ENCODE data around the gene BAHD1. TPM values are rescaled to one million over a fixed set of nuclear protein-coding genes. Genes with fewer than 3 reads are reported as not detected.

The BAHD1 gene
- 14.5 and 17.3 TPM in 2 replicates for total RNA-seq

DNA sequence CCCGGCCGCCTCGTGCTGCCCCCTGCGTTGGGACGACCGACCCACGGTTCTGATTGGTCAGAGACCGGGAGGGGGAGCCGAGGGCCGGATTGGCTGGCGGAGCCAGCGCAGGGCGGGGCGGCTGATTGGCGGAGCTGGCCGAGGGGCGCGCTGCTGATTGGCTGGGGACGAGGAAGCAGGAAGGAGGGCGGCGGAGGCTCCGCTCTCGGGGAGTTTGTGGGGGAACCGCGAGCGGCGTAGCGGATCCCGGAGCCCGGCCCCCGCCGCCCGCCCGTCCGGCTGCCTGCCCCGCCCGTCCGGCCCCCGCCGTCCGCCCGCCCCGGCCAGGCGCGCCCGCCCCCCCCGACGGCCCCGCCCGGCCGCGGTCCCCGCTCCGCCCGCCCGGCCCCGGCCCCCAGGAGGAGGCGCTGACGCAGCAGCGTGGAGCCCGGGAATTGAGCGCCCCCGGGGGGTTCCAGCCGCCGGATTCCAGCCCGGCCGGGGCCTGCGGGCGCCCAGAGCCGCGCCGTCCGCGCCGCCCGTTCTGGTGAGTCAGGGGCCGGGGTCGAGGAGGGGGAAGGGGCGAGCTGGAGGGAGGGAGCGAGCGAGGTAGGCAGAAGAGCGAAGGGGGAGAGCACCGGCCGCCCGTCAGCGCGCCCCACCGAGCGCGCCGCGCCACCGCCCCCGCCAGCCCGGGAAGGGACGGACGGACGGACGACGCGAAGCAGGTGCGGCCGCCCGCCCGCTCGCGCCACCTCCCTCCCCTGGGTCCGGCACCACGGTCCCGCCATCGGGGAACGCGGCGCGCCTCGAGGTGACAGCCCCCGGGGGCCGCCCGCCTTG is at the start of gene BAHD1:
BAHD1 (plus strand) TSS at position 211 of the 822 bp plus-strand sequence. CDS start 17,512 bp downstream, outside the sequence.

DNA sequence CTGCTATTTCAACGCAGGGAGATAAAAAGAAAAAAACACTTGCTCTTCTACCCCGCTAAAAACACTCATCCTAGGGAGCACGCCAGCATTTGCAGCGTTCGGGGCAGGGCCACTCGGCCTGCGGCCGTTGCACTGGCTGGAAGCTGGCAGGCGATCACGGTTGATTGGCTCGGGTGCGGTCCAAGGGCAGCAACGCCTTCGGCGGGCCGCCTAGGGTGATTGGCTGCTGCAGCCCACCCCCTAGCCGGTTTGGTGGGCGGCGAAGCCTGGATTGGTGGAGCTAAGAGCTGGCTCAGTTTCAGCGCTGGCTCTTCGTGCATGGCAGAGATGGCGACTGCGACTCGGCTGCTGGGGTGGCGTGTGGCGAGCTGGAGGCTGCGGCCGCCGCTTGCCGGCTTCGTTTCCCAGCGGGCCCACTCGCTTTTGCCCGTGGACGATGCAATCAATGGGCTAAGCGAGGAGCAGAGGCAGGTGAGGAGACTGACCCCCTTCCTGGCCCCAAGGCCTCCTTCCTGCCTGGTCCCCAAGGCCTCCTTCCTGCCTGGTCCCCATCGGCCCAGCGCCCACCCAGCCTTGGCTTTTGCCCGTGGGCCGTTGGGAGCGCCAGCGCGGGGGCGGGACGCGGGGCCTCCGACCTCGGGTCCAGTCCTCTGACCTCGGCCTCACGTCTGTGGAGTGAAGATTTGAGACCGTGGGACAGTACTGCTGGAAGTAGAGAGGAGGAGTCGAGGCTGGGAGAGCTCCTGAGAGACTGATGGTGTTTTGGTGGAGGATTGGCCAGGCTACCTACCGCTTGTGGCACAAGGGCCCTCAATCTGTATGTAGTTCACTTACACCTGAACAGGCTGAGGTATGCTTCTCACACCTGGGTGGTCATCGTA is 35.0 kb upstream of the BAHD1 start, which contains the start of gene IVD:
IVD (plus strand) TSS at position 295 of the 881 bp plus-strand sequence; CDS start at position 328, 33 bp downstream.

DNA sequence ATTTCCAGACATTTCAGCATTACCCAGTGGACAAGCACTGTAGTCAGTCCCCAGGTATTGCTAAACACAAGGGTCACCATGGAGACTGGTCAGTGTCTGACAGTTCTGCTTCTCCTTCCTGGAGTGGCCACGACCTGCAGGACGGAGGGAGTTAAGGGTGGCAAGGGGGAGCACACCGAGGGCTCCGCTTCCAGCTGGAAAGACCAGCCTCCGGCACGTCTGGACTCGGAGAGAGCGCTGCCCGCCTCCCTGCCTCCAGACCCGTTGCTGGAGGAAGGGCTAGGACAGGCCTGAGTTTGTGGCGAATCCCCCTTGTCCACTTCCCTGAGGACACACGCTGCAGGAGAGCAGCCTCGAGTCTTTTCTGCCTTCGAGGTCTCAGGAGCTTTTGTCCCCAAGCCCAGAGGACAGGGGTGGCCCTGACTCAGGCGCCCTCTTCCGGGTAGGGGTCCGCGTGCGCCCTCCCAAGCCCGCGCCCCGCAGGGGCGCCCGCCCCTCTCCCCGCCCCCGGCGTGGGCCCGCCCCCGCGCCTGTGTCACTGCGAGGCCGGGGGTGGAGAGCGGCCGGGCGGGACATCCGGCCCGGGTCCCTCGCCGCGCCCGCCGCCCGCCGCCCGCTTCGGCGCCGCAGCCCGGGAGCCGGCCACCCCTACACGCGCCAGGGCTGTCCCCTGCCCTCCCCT is 29.8 kb downstream of the BAHD1 start, which contains the start of gene CHST14:
CHST14 (plus strand) TSS at position 562 of the 682 bp plus-strand sequence. CDS start 230 bp downstream, outside the sequence.

Other genes starting within 250 kb of the BAHD1 start
- gene PAK6, start 201.9 kb upstream of the BAHD1 start, total RNA-seq = 0.54 and 0.79 TPM in 2 replicates
- gene ANKRD63, start 157.9 kb upstream of the BAHD1 start, total RNA-seq = not detected in 2 replicates
- gene PLCB2, start 133.0 kb upstream of the BAHD1 start, total RNA-seq = 0.22 and 1.2 TPM in 2 replicates
- 6.7 and 9.1 TPM in 2 replicates for gene INAFM2, start 117.3 kb upstream of the BAHD1 start, total RNA-seq
- 23.6 and 34.8 TPM in 2 replicates for gene CCDC9B, start 100.0 kb upstream of the BAHD1 start, total RNA-seq
- not detected in 2 replicates for gene PHGR1, start 89.9 kb upstream of the BAHD1 start, total RNA-seq
- 0.39 and 2.2 TPM in 2 replicates for gene DISP2, start 82.7 kb upstream of the BAHD1 start, total RNA-seq
- 14.5 and 15.8 TPM in 2 replicates for gene KNSTRN, start 58.2 kb upstream of the BAHD1 start, total RNA-seq
- gene IVD, start 35.2 kb upstream of the BAHD1 start, total RNA-seq = 18.1 and 21.1 TPM in 2 replicates
- 18.5 and 20.4 TPM in 2 replicates for gene CHST14, start 30.0 kb downstream of the BAHD1 start, total RNA-seq
- gene CCDC32, start 124.1 kb downstream of the BAHD1 start, total RNA-seq = 20.0 and 38.9 TPM in 2 replicates
- 9.4 and 14.6 TPM in 2 replicates for gene RPUSD2, start 128.3 kb downstream of the BAHD1 start, total RNA-seq
- gene KNL1, start 153.3 kb downstream of the BAHD1 start, total RNA-seq = 3.9 and 10.8 TPM in 2 replicates